ENCODE results near the gene HNRNPM. TPM values are rescaled to one million over a fixed set of nuclear protein-coding genes. Genes with fewer than 3 reads are reported as not detected.
"Not testable (repeated sequence)": the region's sequence is repeated elsewhere in the genome, so short reads cannot be mapped to it uniquely, and the experiment has no call there.

The HNRNPM gene
- total RNA-seq, 1 donor from 2014 or later: 131 TPM

- Histone ChIP-seq H3K9me3 (no peaks in the 10 kb centered on the region), H3K4me3 (peak overlapping the region; percentile 65), H3K27ac (peak overlapping the region; percentile 77), H3K27me3 (no peaks in the 10 kb centered on the region), H3K4me1 (peaks cover 27% of the 10 kb centered on the region), H3K36me3 (no peaks in the 10 kb centered on the region)
- no peak for TF ChIP-seq CTCF (IDR thresholded peaks at IDR 0.05)
- intact Hi-C loops (cut with DNase I): no loop called here
- no peak for ATAC-seq
- no peak for DNase-seq
Observed at GRCh38 chr19:8413629-8413995, 31.2 kb upstream of the HNRNPM start.

- H3K27me3 ChIP-seq: no peaks in the 10 kb centered on the region
- H3K27ac ChIP-seq: no peak overlapping the region
- ATAC-seq (no peak), DNase-seq (no peak)
- no peaks in the 10 kb centered on the region for H3K36me3 ChIP-seq
- intact Hi-C loops (cut with DNase I): no loop called here
- no peak overlapping the region for H3K4me3 ChIP-seq
- TF ChIP-seq CTCF (IDR thresholded peaks at IDR 0.05): no peak
- peaks cover 27% of the 10 kb centered on the region for H3K4me1 ChIP-seq
- no peaks in the 10 kb centered on the region for H3K9me3 ChIP-seq
Observed at GRCh38 chr19:8416796-8417195, 28.0 kb upstream of the HNRNPM start.

GRCh38 chr19:8421484-8422461 is 23.0 kb upstream of the HNRNPM start:
- Histone ChIP-seq H3K4me3 (no peak overlapping the region), H3K27ac (no peak overlapping the region), H3K4me1 (peaks cover 26% of the 10 kb centered on the region), H3K36me3 (peaks cover 8% of the 10 kb centered on the region), H3K27me3 (no peaks in the 10 kb centered on the region), H3K9me3 (no peaks in the 10 kb centered on the region)
- no peak for TF ChIP-seq CTCF (IDR thresholded peaks at IDR 0.05)
- ATAC-seq (no peak), DNase-seq (no peak)
- intact Hi-C loops (cut with DNase I): no loop called here

- Histone ChIP-seq H3K36me3 (peaks cover 12% of the 10 kb centered on the region), H3K27me3 (no peaks in the 10 kb centered on the region), H3K27ac (peak overlapping the region; percentile 82), H3K9me3 (no peaks in the 10 kb centered on the region), H3K4me1 (peaks cover 14% of the 10 kb centered on the region), H3K4me3 (no peak overlapping the region)
- intact Hi-C loops (cut with DNase I): no loop called here
- no peak for TF ChIP-seq CTCF (IDR thresholded peaks at IDR 0.05)
- DNase-seq: peak; percentile 85
- peak; percentile 93 for ATAC-seq
Observed at GRCh38 chr19:8423817-8424223, 21.0 kb upstream of the HNRNPM start.

- not testable (repeated sequence) for H3K9me3 ChIP-seq
Observed at GRCh38 chr19:8425331-8425730, 19.4 kb upstream of the HNRNPM start.

GRCh38 chr19:8426283-8426682 is 18.5 kb upstream of the HNRNPM start:
- TF ChIP-seq CTCF (IDR thresholded peaks at IDR 0.05): no peak
- intact Hi-C loops (cut with DNase I): no loop called here
- no peak overlapping the region for H3K27ac ChIP-seq
- peaks cover 14% of the 10 kb centered on the region for H3K4me1 ChIP-seq
- no peak for DNase-seq
- no peaks in the 10 kb centered on the region for H3K9me3 ChIP-seq
- no peaks in the 10 kb centered on the region for H3K27me3 ChIP-seq
- peaks cover 21% of the 10 kb centered on the region for H3K36me3 ChIP-seq
- no peak overlapping the region for H3K4me3 ChIP-seq
- no peak for ATAC-seq

More at GRCh38 chr19:8425331-8425730, 19.4 kb upstream of the HNRNPM start:
- ATAC-seq; H3K27ac ChIP-seq; intact Hi-C loops (cut with DNase I); H3K27me3 ChIP-seq; H3K4me3 ChIP-seq; DNase-seq: not testable (repeated sequence)
- peaks cover 12% of the 10 kb centered on the region for H3K36me3 ChIP-seq
- peaks cover 14% of the 10 kb centered on the region for H3K4me1 ChIP-seq
